ENCODE measurements around the gene MOSPD3. TPM values are rescaled to one million over a fixed set of nuclear protein-coding genes. Genes with fewer than 3 reads are reported as not detected.

The MOSPD3 gene
- total RNA-seq, 2 donors from 2014 or later: 20.1 to 36.1 TPM

DNA sequence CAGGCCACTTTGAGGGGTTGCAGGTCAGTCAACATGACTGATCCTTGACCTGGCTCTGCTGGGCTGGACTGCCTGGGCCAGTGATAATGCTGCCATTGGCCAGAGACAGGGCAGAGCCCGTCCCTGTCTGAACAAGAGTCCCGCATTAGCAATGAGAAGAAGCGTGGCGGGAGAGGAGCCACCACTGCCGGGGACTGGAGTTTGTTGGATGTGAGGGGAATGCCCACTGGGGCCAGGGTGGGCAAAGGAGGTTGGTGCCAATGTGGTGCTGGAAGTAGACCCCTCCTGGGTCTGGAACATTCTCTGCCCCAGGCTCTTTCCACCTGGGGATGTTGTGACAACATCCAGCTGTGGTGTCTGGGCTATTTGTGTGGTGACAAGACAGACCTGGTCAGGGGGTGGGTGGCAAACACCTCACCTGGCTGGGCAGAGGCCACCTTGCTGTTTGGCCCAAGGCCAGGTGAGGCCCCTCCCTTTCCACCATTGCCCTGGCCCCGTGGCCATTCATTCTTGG lies 46.3 kb upstream of the MOSPD3 start:
- intact Hi-C loops (cut with DNase I): loop anchor here (2.0 kb wide), 1 partner anchor 125 kb away; no protein-coding TSS in a partner anchor
- 84% methylated on average over 6 of the region's 6 CpGs for WGBS
- DNase-seq (ENCODE audit: low spot score): no peak
- Histone ChIP-seq H3K4me3 (no peak overlapping the region), H3K9me3 (no peaks in the 10 kb centered on the region), H3K27ac (no peak overlapping the region), H3K36me3 (no peaks in the 10 kb centered on the region), H3K4me1 (replicated peaks) (peaks cover 6% of the 10 kb centered on the region), H3K27me3 (replicated peaks; ENCODE audit: insufficient read depth) (no peaks in the 10 kb centered on the region)
- TF ChIP-seq POLR2A (IDR thresholded peaks at IDR 0.05) (no peak), POLR2AphosphoS5 (IDR thresholded peaks at IDR 0.05) (no peak)
- TF ChIP-seq, protein P1, sequence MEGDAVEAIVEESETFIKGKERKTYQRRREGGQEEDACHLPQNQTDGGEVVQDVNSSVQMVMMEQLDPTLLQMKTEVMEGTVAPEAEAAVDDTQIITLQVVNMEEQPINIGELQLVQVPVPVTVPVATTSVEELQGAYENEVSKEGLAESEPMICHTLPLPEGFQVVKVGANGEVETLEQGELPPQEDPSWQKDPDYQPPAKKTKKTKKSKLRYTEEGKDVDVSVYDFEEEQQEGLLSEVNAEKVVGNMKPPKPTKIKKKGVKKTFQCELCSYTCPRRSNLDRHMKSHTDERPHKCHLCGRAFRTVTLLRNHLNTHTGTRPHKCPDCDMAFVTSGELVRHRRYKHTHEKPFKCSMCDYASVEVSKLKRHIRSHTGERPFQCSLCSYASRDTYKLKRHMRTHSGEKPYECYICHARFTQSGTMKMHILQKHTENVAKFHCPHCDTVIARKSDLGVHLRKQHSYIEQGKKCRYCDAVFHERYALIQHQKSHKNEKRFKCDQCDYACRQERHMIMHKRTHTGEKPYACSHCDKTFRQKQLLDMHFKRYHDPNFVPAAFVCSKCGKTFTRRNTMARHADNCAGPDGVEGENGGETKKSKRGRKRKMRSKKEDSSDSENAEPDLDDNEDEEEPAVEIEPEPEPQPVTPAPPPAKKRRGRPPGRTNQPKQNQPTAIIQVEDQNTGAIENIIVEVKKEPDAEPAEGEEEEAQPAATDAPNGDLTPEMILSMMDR (IDR thresholded peaks at IDR 0.05): no peak

DNA sequence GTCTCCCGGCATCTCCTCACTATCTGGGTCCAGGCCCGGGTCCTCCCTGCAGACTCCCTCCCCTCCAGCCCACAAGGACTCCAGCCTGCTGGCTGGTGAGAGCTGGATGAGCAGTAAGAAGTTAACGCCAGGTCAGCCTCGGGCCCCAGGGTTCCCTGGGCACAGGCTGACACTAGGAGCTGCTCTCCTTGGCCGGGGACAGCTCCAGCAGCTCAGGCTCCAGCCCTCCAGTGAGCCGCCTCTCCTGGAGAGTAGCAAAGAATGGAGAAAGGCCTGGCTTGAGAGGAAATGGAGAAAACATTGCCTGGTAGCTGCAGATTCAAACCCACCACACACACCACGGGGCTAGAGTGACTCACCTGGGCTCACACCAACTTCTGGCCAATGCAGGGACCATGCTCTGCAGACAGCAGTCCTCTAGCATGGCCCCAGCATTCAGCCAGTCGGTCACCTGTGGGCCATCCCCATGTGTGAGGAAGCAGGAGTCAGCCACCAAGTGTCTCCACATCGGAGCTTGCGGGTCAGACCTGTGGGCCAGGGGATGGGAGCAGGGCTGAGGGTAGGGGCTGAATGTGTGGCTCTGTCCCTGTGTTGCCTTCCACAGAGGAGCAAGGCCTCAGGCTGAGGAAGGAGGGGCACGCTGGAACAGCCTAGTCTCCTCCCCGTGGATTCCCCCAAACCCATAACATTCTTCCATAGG lies 45.2 kb upstream of the MOSPD3 start:
- intact Hi-C loops (cut with DNase I): loop anchor here (2.0 kb wide), 1 partner anchor 124 kb away; no protein-coding TSS in a partner anchor
- Histone ChIP-seq H3K4me3 (no peak overlapping the region), H3K27ac (no peak overlapping the region), H3K9me3 (no peaks in the 10 kb centered on the region), H3K27me3 (replicated peaks; ENCODE audit: insufficient read depth) (no peaks in the 10 kb centered on the region), H3K4me1 (replicated peaks) (peaks cover 6% of the 10 kb centered on the region), H3K36me3 (no peaks in the 10 kb centered on the region)
- no peak for DNase-seq (ENCODE audit: low spot score)
- WGBS: 64% methylated on average over 9 of the region's 12 CpGs
- TF ChIP-seq, protein P1 (IDR thresholded peaks at IDR 0.05): no peak
- no peak for TF ChIP-seq POLR2AphosphoS5 (IDR thresholded peaks at IDR 0.05)
- TF ChIP-seq POLR2A (IDR thresholded peaks at IDR 0.05): no peak

DNA sequence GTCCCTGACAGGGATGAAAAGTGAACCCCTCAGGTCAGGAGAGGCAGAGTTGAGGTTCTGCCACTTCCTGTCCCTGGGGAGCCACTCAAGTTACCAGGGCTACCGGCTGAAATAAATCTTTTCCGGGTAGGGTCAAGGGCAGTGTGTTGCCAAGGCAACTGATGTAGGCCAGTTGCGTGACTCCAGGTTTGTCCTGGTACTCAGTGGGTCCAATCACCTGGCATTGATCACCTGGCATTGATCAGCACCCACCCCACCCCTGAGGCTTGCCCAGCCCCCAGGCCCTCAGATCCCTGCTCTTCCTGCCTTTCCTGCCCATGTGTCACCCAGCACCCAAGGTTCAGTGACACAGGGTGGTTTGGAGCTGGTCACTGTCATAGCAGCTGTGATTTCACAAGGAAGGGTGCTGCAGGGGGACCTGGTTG lies 44.6 kb upstream of the MOSPD3 start:
- Histone ChIP-seq H3K4me1 (replicated peaks) (peaks cover 6% of the 10 kb centered on the region), H3K36me3 (no peaks in the 10 kb centered on the region), H3K4me3 (no peak overlapping the region), H3K27me3 (replicated peaks; ENCODE audit: insufficient read depth) (no peaks in the 10 kb centered on the region), H3K27ac (no peak overlapping the region), H3K9me3 (no peaks in the 10 kb centered on the region)
- intact Hi-C loops (cut with DNase I): loop anchor here (2.0 kb wide), 1 partner anchor 123 kb away; no protein-coding TSS in a partner anchor
- WGBS: 55% methylated on average over 3 of the region's 3 CpGs
- DNase-seq (ENCODE audit: low spot score): no peak
- TF ChIP-seq POLR2A (IDR thresholded peaks at IDR 0.05): no peak
- TF ChIP-seq, protein P1 (IDR thresholded peaks at IDR 0.05): no peak
- TF ChIP-seq POLR2AphosphoS5 (IDR thresholded peaks at IDR 0.05): no peak

DNA sequence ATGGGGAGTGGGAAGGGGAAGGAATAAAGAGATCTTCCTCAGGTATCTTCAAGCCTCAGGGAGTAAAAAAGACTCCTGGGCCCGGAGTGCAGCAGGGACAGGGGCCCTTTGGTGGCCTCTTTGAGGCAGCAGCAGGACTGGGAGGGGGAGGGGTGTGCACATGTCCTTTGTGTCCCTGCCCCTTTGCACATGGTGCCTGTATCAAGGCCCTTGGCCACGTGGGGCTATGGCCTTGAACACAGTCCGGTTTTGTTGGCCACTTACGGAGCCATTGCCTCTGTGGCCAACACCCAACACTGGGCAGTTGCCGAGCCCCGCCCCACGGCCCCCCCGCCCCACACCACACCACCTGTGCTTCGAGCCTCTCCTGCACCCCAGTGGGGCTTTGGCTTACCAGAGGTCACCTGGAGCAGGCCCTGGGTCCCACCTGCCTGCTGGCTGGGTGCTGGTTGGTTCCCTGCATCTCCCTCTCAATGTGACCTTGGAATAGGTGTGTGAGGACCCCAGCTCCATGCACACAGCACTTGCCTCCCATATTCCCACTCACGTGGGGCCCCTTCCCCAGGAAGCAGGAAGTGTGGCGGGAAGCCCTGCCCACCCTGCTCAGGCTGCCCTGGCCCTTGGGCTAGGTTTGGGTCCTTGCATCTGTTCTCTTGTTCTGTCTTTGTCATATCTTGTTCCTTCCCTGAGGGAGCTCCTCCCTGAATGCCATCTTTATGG lies 44.0 kb upstream of the MOSPD3 start:
- H3K27ac ChIP-seq: no peak overlapping the region
- H3K4me3 ChIP-seq: no peak overlapping the region
- no peaks in the 10 kb centered on the region for H3K36me3 ChIP-seq
- no peak for DNase-seq (ENCODE audit: low spot score)
- H3K27me3 ChIP-seq (replicated peaks; ENCODE audit: insufficient read depth): no peaks in the 10 kb centered on the region
- intact Hi-C loops (cut with DNase I): no loop called here
- no peaks in the 10 kb centered on the region for H3K9me3 ChIP-seq
- peaks cover 6% of the 10 kb centered on the region for H3K4me1 ChIP-seq (replicated peaks)
- TF ChIP-seq POLR2AphosphoS5 (IDR thresholded peaks at IDR 0.05) (no peak), POLR2A (IDR thresholded peaks at IDR 0.05) (no peak)
- TF ChIP-seq, protein P1 (IDR thresholded peaks at IDR 0.05): no peak
- WGBS: 69% methylated on average over 6 of the region's 11 CpGs

All from prostate gland (tissue), 2 donors.